ENCODE results near the gene PLG. TPM values are rescaled to one million over a fixed set of nuclear protein-coding genes. Genes with fewer than 3 reads are reported as not detected.
A peak's percentile ranks its signal among the peaks of the same experiment; 100 is the strongest.
"Not testable (repeated sequence)": the region's sequence is repeated elsewhere in the genome, so short reads cannot be mapped to it uniquely, and the experiment has no call there.

Gene PLG
- polyA plus RNA-seq, 3 donors = 9.8 to 10.2 (median 10.1) TPM

- no peak for DNase-seq (ENCODE audit: extremely low read depth in 1 of 11, low read depth in 9 of 11, low spot score in 4 of 11)
Measured at GRCh38 chr6:160765412-160765811, 63.4 kb downstream of the PLG start.

- no peak for DNase-seq (ENCODE audit: extremely low read depth in 1 of 11, low read depth in 9 of 11, low spot score in 4 of 11)
Measured at GRCh38 chr6:160766657-160766988, 64.6 kb downstream of the PLG start.

- DNase-seq (ENCODE audit: extremely low read depth in 1 of 11, low read depth in 9 of 11, low spot score in 4 of 11) = peak; percentile 64 to 85 (median 77)
Measured at GRCh38 chr6:160766989-160767646, 65.1 kb downstream of the PLG start.

GRCh38 chr6:160767647-160768019 is 65.6 kb downstream of the PLG start:
- DNase-seq (ENCODE audit: extremely low read depth in 1 of 11, low read depth in 9 of 11, low spot score in 4 of 11) = no peak

- DNase-seq (ENCODE audit: extremely low read depth in 1 of 11, low read depth in 9 of 11, low spot score in 4 of 11) = no peak
Measured at GRCh38 chr6:160768101-160768500, 66.1 kb downstream of the PLG start.

- no peak for DNase-seq (ENCODE audit: extremely low read depth in 1 of 11, low read depth in 9 of 11, low spot score in 4 of 11)
Measured at GRCh38 chr6:160774399-160774798, 72.4 kb downstream of the PLG start.

- DNase-seq (ENCODE audit: extremely low read depth in 1 of 11, low read depth in 9 of 11, low spot score in 4 of 11) = no peak
Measured at GRCh38 chr6:160775792-160776580, 73.9 kb downstream of the PLG start.

- DNase-seq (ENCODE audit: extremely low read depth in 1 of 11, low read depth in 9 of 11, low spot score in 4 of 11) = not testable (repeated sequence)
Measured at GRCh38 chr6:160779095-160779494, 77.1 kb downstream of the PLG start.

GRCh38 chr6:160780656-160781055 is 78.6 kb downstream of the PLG start:
- not testable (repeated sequence) for DNase-seq (ENCODE audit: extremely low read depth in 1 of 11, low read depth in 9 of 11, low spot score in 4 of 11)

- DNase-seq (ENCODE audit: extremely low read depth in 1 of 11, low read depth in 9 of 11, low spot score in 4 of 11) = no peak
Measured at GRCh38 chr6:160781298-160781697, 79.3 kb downstream of the PLG start.

- no peak for DNase-seq (ENCODE audit: extremely low read depth in 1 of 11, low read depth in 9 of 11, low spot score in 4 of 11)
Measured at GRCh38 chr6:160782228-160782627, 80.2 kb downstream of the PLG start.

GRCh38 chr6:160783741-160784140 is 81.7 kb downstream of the PLG start:
- no peak for DNase-seq (ENCODE audit: extremely low read depth in 1 of 11, low read depth in 9 of 11, low spot score in 4 of 11)

- DNase-seq (ENCODE audit: extremely low read depth in 1 of 11, low read depth in 9 of 11, low spot score in 4 of 11) = not testable (repeated sequence)
Measured at GRCh38 chr6:160788126-160788525, 86.1 kb downstream of the PLG start.

GRCh38 chr6:160788806-160789205 is 86.8 kb downstream of the PLG start:
- no peak for DNase-seq (ENCODE audit: extremely low read depth in 1 of 11, low read depth in 9 of 11, low spot score in 4 of 11)

- DNase-seq (ENCODE audit: extremely low read depth in 1 of 11, low read depth in 9 of 11, low spot score in 4 of 11) = no peak
Measured at GRCh38 chr6:160789263-160790027, 87.4 kb downstream of the PLG start.

- no peak for DNase-seq (ENCODE audit: extremely low read depth in 1 of 11, low read depth in 9 of 11, low spot score in 4 of 11)
Measured at GRCh38 chr6:160790028-160790792, 88.2 kb downstream of the PLG start.

GRCh38 chr6:160791459-160791858 is 89.4 kb downstream of the PLG start:
- no peak for DNase-seq (ENCODE audit: extremely low read depth in 1 of 11, low read depth in 9 of 11, low spot score in 4 of 11)

- DNase-seq (ENCODE audit: extremely low read depth in 1 of 11, low read depth in 9 of 11, low spot score in 4 of 11) = no peak
Measured at GRCh38 chr6:160791981-160792418, 90.0 kb downstream of the PLG start.

- DNase-seq (ENCODE audit: extremely low read depth in 1 of 11, low read depth in 9 of 11, low spot score in 4 of 11) = peak in 1 of 11 donors; percentile 7
Measured at GRCh38 chr6:160792708-160793107, 90.7 kb downstream of the PLG start.

Measured in renal cortex interstitium (tissue), 11 donors.